NCI-H1436 (cell line): ENCODE measurements around the gene PRDX5.

ENCODE experiments used
- DNase-seq: peaks from one replicate; lab custom pipeline; 2025; lab: John Stamatoyannopoulos, UW

The PRDX5 gene

DNA sequence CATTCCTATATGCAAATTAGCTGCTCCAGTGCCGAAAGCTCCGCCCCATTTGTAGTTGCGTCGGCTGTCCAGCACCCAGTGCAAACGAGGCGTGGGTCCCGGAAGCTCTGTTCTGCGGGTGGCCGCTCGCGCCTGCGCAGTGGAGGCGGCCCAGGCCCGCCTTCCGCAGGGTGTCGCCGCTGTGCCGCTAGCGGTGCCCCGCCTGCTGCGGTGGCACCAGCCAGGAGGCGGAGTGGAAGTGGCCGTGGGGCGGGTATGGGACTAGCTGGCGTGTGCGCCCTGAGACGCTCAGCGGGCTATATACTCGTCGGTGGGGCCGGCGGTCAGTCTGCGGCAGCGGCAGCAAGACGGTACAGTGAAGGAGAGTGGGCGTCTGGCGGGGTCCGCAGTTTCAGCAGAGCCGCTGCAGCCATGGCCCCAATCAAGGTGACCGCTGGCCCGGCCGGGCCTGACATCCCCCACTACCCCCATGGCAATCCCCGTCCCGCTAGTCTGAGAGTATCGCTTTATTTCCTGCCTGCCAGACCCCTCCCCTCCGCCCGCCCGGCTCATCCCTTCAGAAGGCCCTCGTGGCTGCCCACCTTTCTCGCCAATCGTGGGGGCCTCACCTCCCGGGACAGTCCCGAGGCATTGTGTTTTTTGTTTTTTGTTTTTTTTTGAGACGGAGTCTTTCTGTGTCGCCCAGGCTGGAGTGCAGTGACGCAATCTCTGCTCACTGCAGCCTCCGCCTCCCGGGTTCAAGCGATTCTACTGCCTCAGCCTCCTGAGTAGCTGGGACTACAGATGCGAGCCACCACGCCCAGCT lies at the start of gene PRDX5:
TSS of gene PRDX5 (plus strand) at position 161 of the 805 bp plus-strand sequence. CDS start at position 256, 95 bp downstream.
- peak; percentile 94 for DNase-seq

DNA sequence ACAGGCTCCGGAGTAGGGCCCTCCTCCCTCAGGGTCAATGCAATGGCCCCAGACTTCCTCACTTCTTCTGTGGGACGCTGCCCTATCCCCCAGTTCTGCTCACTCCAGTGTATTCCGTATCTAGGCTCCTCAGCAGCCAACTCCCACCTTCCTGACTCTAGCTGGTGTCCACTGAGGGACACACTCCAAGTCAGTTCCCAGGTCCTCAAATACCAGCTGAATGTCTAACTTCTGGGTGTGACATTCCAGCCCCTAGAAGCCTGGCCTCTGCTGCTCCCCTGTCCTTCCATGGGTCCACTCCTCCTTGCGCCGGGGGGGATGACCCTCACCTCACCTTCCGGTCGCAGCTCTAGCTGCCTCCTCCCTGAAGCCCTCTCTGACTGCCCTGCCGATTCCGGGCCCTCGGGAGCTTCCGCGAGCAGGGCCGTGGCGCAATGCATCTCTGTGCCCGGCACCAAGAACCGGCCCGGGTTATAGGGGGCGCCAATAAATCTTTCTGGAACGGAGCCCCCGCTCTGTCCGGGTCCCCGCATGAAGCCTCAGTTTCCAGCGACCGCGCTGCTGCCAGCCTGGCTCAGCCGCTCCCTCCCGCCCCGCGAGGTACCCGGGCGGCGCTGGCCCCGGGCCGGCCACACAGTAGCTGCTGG lies 48.9 kb upstream of the PRDX5 start:
- DNase-seq = no peak

DNA sequence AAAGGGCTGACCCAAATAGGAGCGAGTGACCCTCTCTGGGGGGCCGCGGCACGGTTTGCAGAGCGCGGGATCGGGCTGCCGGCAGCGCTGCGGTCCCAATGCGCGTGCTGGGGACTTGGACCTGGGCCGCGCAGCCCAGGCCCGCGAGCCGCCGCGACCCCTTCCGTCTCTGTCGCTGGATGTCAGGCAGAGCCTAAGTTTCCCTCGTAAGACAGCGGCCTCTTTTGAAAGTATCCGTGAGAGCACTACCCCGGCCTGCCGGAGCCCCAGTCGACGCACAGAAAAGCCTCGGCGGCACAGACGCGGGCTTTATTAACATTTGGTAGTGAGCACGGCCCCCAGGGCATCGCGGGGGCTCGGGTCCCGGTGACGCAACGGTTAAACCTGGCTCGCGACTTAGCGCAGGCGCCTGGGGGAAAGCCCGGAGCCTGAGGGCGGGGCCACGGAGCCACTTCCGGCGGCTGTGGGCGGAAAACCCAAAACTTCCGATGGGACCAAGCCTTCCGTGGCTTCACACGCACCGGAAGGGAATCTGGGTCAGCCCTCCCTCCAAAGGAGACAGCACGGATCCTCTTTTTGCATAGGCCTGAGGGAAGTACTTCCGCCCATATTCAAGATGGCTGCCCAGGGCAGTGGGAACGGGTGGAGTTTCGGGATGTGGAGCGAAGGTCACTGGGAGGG lies 48.2 kb upstream of the PRDX5 start:
- DNase-seq = peak; percentile 99

DNA sequence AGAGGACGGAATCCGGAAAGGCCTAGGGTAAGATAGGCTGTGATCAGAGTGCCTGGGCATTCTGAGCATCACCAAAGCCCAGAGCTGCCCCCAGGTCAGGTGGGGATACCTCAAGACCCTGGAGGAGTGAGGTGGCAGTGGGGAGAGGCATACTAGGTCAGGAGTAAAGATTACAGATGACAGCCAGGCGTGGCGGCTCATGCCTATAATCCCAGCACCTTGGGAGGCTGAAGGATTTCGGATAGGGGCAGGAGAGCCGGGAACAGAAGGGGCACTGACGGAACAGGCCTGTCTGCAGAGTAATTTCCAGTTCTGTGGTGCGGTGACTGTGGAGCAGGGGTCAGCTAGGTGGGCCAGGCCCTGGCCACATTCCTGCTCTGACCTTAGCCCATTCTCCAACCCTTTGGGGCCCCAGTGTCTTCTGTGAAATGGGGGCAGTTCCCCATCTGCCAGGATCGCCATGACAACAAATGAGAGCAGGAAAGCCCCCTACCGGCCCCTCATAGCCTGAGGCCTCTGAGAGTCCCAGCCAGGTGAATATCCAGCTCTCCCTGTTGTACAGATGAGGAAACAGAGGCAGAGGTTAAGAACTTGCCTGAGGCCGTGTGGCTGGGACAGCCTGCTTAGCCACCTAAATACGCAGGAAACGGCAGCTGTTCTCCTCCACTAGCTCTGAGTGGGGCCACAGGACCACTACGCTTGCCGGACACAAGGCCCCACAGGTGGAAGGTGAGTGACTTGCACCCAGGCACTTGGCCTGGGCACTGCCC lies 42.7 kb upstream of the PRDX5 start:
- no peak for DNase-seq

DNA sequence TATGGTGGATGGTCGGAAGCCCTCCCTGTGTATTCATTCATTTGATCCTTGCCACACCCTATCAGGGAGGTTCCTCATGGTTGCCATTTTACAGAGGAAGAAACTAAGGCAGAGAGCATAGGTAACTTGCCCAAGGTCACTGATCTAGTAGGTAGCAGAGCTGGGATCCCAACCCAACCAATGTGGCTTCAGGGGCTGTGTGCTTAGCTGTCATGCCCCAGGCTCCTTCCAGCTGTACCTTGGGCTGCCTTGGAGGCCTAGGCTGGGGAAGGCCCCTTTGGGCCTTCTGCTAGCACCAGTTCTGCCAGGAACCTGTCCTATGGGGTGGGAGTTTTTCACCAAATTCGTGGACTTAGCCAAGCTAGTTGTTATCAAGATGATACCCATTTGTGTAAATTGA lies 42.1 kb upstream of the PRDX5 start:
- DNase-seq = no peak

DNA sequence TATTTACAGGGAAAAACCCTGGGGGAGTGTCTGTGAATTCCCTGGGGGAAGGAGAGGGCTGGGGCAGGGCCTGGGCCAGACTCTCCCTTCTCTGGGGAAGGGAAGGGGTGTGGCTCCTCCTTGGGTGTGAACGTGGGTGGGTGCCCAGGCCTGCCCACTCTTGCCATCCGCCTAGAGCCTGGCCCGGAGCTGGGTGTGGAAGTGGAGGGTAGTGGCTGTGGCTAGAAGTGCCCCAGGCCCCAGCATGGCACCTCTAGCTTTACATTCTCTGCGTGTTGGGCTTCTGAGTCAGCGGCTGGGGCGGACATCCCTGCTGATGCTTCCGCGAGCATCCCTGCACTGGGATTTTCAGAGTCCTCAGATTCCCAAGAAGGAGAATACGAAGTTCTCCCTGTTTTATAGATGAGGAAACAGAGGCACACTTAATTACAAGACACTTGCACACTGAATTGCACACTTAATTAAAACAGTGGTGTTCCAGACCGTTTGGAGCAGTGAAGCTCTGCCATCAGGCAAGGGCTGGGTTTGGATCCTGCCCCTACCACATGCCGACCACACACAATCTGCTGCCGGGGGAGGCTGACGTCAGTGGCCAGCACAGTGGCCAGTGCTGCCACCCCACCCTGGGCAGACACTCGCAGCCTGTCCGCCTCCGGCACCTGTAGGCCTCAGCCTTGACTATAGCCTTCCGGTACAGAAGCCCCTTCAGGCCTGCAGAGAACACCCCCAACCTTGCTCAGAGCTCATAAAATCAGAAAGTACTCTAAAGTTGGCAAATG lies 41.1 kb upstream of the PRDX5 start:
- no peak for DNase-seq

DNA sequence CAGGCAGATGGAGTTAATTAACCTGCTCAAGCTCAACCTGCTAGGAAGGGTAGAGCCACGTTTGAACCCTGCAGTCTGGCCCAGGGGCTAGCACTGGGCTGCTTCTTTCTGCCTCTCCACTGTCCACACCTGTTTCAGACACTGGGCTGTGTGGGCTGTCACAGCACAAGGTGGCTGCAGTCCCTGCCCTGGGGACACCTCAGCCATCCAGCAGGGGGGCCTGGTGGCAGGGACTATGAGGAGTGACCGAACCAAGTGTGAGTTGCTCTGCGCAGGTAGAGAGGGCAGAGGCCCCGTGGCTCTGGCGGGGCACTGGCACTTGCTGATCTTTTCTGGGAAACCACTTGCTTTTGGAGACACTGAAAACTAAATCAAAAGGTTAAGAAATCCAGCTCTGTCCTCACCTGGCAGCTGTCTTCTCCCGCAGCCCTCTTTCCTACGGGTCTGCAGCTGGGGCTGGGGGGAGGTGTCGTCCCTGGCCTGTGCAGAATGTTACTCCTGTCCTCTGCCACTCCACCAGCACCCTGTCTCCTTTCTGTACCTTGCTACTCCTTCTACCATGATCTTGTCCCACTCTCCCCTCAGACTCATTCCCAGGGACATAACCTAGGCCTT lies 39.2 kb upstream of the PRDX5 start:
- no peak for DNase-seq

DNA sequence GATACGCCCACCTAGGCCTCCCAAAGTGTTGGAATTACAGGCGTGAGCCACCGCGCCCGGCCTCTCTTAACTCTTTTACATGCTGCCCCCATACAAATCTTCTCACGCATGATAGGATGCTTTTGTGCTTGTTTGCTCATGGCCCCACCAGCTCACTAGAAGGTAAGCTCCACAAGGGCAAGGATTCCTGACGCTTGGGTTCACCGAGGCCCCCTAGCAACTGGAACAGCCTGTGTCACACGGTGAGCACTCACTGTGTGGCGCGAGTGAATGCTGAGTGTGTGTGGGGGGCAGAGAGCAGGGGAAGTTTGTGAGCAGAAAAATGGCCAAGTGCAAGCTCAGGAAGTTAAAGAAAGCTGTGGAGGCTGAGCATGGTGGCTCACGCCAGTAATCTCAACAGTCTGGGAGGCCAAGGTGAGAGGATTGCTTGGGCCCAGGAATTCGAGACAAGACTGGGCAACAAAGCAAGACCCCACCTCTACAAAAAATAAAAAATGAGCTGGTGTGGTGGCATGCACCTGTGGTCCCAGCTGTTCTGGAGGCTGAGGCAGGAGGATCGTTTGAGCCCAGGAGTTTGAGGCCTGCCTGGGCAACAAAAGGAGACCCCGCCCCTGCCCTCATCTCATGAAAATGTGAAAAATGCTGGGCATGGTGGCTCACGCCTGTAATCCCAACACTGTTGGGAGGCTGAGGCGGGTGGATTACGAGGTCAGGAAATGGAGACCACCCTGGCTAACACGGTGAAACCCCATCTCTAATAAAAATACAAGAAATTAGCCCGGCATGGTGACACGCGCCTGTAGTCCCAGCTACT lies 35.8 kb upstream of the PRDX5 start:
- no peak for DNase-seq

DNA sequence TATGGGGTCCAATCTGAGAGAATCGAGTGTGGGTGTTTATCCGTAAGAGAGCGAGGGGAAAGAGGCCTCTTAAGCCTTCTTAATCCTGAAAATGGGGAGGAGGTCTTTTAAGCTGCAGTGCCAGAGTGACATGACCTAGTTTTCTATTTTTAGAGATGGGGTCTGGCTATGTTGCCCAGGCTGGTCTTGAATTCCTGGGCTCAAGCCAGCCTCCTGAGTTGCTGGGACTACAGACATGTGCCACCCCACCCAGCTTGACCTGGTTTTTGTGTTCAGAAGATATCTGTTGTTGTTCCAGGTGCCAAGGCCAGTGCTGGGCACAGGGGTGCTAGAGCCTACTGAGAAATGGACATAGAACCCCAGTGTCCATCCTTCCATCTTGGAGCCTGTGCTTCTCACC lies 34.8 kb upstream of the PRDX5 start:
- DNase-seq = no peak

DNA sequence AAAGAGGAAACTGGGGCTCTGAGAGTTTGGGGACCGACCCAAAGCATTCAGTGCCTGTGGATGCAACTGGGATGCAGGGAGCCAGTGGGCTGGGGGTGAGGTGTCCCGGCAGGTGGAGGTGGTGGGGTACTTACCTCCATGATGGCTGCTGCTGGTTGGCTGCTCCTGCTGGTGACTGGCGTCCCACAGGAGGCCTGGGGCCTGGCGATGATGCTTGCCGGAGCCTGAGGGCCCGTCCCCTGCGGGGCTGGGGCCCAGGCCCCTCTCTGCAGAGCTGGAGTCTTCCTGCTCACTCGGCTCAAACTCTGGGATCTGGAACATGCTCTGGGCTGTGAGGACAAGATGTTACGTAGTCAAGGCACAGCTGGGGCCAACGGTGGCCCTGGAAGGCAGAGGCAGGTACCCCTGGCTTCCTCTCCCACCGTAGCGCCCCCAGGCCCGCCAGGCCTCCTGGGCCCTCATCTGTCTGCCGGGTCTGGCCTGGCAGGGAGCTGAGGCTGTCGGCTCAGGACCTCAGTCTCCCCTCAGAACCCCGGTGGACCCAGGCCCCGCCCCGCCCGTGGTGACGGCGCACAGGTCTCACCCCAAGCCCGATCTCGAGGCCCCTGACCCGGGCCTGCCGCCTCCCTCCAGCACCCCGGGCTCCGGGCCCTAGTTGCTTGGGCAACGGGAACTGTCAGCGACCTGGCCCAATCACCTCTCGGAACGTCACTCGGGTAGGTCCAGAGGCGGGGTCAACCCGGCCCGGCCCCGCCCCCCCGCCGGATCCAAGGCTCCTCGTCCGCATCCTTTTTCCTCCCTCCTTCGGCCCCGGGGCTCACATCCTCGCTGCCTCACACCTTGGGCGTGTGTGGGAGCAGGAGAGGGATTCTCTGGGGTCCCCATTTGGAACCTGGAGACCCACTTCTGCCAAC lies 33.6 kb upstream of the PRDX5 start, which contains the start of gene BAD:
TSS of gene BAD (minus strand) at position 618 of the 914 bp plus-strand sequence. CDS start at position 321, 297 bp downstream.
- DNase-seq = peak; percentile 92

DNA sequence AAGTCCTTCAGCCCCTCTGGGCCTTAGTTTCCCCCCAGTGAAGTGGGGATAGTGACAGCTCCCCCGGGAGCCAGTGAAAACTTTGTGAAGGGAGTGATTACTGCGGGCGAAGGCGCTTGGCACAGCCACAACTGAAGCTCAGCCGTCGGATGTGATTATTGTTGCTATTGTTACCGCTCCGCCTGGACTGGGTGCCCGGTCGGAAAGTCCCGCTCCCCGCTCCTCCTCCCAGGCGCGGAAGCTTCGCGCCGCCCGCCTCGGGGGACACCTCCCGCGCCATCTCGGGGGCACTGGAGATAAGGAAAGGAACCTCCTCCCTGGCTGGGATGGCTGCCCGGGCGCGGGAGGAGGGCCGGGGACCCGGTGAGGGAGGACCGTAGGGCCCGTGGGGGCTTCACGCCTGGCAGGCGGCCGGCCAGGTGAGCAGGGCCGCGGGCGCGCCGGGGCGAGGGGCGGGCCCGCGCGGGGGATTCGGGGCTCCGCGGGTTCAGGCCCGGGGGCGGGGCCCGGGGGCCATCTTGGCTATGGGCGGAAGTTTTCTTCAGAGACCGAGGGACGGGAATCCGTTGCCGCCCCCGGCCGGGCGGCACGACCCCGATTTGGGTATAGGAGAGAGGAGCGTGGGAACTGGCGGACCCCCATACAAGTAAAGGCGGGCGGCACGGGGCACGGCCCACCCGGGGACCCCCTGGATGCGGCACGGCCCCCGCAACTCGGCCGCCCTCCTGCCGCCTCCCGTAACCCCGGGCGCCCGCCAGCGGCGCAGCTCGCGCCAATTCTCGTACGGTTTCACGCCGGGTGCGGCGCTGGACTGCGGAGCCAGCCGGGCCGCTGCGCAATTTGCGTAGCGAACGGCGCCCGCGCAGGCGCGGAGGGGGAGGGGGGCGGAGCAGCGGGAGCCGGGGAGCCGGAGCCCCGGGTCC lies 32.7 kb upstream of the PRDX5 start, which contains the start of gene GPR137:
TSS of gene GPR137 (plus strand) at position 887 of the 923 bp plus-strand sequence. CDS start 677 bp downstream, outside the sequence.
- peak; percentile 83 for DNase-seq

DNA sequence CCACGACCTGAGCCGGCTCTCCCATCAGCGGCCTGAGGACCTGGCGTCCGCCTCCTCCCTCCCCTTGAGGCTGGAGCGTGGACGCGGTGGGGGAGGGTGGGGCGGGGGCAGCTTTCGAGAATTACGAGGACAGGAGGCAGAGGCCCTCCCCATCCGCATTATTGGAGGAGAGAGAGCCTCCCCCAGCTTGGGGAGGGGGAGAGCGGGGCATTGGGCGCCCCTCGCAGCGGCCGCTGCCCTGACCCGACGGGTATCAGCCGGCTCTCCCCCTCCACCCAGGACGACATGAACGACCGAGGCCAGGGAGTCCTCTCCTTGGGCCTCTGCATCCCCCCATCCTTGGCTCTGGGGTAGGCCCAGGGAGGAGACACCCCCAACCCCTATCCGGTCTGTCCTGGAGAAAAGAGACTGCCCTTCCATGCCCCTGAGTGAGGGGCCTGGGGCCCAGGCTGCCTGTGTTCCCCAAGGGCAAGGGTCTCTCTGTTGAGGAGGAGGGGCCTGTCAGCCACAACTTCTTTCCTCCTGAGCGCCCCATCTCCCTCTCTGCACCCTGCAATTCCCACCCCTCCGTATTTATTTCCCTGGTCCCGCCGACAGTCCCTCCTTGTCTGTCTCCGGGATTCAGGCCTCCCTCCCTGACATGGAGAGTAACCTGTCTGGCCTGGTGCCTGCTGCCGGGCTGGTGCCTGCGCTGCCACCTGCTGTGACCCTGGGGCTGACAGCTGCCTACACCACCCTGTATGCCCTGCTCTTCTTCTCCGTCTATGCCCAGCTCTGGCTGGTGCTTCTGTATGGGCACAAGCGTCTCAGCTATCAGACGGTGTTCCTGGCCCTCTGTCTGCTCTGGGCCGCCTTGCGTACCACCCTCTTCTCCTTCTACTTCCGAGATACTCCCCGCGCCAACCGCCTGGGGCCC lies 31.8 kb upstream of the PRDX5 start:
- DNase-seq = no peak

DNA sequence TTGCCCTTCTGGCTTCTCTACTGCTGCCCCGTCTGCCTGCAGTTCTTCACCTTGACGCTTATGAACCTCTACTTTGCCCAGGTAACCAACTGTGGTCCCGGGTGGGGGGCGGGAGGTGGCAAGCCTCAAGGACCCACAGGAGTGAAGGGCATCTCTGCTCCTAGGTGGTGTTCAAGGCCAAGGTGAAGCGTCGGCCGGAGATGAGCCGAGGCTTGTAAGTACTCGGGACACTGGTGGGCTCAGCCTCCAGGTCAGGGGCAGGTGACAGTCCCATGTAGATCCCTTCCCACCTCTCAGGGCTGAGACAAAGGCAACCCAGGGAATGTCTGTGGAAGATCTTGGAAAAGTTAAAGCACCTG lies 31.1 kb upstream of the PRDX5 start:
- DNase-seq = no peak

DNA sequence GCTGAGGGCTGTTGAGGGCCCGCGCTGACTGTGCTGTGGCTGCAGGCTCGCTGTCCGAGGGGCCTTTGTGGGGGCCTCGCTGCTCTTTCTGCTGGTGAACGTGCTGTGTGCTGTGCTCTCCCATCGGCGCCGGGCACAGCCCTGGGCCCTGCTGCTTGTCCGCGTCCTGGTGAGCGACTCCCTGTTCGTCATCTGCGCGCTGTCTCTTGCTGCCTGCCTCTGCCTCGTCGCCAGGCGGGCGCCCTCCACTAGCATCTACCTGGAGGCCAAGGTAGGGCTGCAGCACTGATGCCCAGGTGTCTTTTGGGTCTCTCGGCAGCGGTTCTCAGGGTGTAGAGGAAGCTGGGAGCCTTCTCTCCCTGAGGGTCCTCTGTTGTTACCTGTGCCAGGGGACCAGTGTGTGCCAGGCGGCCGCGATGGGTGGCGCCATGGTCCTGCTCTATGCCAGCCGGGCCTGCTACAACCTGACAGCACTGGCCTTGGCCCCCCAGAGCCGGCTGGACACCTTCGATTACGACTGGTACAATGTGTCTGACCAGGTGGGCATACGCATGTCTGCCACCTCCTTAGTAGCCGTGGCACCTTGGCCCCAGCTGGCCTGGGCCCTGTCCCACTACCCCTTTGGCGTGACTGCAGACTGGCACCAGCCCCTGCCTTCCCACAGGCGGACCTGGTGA lies 30.1 kb upstream of the PRDX5 start:
- DNase-seq = no peak

DNA sequence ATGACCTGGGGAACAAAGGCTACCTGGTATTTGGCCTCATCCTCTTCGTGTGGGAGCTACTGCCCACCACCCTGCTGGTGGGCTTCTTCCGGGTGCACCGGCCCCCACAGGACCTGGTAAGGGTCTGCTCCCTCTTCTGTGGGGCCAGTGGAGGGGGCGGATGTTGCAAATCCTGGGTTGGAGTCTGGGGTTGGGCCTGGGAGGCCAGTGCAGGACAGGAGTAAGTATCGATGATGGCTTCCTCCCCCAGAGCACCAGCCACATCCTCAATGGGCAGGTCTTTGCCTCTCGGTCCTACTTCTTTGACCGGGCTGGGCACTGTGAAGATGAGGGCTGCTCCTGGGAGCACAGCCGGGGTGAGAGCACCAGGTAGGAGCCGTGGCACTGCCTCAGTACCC lies 29.6 kb upstream of the PRDX5 start:
- DNase-seq = no peak

DNA sequence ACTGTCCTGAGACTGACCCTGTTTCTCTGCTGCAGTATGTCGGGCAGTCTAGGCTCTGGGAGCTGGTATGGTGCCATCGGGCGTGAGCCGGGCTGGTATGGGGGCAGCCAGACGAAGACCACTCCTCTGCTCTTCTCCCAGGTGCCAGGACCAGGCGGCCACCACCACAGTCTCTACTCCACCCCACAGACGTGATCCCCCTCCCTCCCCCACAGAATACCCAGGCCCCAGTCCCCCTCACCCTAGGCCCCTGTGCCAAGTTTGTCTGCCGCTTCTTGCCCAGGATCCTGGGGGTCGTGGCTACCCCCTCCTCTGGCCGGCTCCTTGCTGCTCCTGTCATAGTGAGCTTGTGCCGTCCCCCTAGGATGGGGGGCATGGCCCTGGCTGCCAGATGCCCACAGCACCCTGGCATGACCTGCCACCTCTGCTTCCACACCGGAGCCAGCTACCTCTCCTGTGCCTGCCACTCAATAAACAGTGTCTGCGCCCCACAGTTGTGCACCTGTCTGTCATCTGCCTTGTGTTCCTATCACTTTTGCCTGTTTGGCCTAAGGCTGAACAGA lies 28.8 kb upstream of the PRDX5 start:
- DNase-seq = no peak
